ENCODE results near the gene RAB34.

- TF ChIP-seq CTCF (IDR thresholded peaks at IDR 0.05): no peak
- no peak for TF ChIP-seq POLR2A (IDR thresholded peaks at IDR 0.05)
These were observed 7.5 kb upstream of the RAB34 start for GRCh38 chr17:28725166-28725659.

Data from heart left ventricle (tissue), 13 donors.